Sigmoid colon (tissue), 7 donors: ENCODE measurements around the gene COL3A1. TPM values are rescaled to one million over a fixed set of nuclear protein-coding genes. Genes with fewer than 3 reads are reported as not detected.

ENCODE experiments used
- DNase-seq: peaks from one replicate; pipeline ENCODE4 v3.0.0-alpha.2; 2019
- H3K27ac ChIP-seq, 4 donors: fragments of 200-600 bp; sonication (generic); one replicate each; pipeline ENCODE4 v1.5.1; 2016 to 2019; ENCODE audit warnings: mild to moderate bottlenecking in 1 of 4
- H3K27me3 ChIP-seq, 3 donors: fragments of 200-600 bp; sonication (generic); one replicate each; pipeline ENCODE4 v1.5.1; 2019; ENCODE audit warnings: mild to moderate bottlenecking in 1 of 3
- H3K36me3 ChIP-seq, 4 donors: fragments of 200-600 bp; sonication (generic); one replicate each; pipeline ENCODE4 v1.5.1; 2016 to 2019
- H3K4me1 ChIP-seq, 4 donors: fragments of 200-600 bp; sonication (generic); one replicate each; pipeline ENCODE4 v1.5.1; 2017 to 2019
- H3K4me3 ChIP-seq, 4 donors: fragments of 200-600 bp; sonication (generic); one replicate each; pipeline ENCODE4 v1.5.1; 2017 to 2019; ENCODE audit warnings: mild to moderate bottlenecking in 2 of 4, moderate library complexity in 1 of 4
- H3K9me3 ChIP-seq, 4 donors: fragments of 200-600 bp in 3 of 4; sonication (generic) in 3 of 4; one replicate each; pipeline versions ENCODE4 v1.5.1 to v1.6.1; 2013 to 2019
- CTCF ChIP-seq, 4 experiments: fragments of 450-650 bp in 3 of 4; fragments of 200-600 bp in 1 of 4; IDR thresholded peaks; one replicate each; pipeline ENCODE4 v1.5.1; 2016 to 2019; ENCODE audit warnings: antibody characterized with exemption in 4 of 4, mild to moderate bottlenecking in 3 of 4, moderate library complexity in 2 of 4
- EP300 ChIP-seq, 4 donors: sonication (generic); formaldehyde crosslinking; IDR thresholded peaks; one replicate each; pipeline ENCODE4 v1.6.1; 2017; ENCODE audit warnings: antibody characterized with exemption in 4 of 4
- POLR2A ChIP-seq, 2 donors: fragments of 450-650 bp; IDR thresholded peaks; one replicate each; pipeline ENCODE4 v1.6.1; 2016; ENCODE audit warnings: antibody characterized with exemption in 2 of 2, mild to moderate bottlenecking in 2 of 2, moderate library complexity in 2 of 2
- POLR2AphosphoS5 ChIP-seq, 4 donors: sonication (generic); formaldehyde crosslinking; IDR thresholded peaks; one replicate each; pipeline ENCODE4 v1.6.1; 2017; ENCODE audit warnings: antibody characterized with exemption in 4 of 4
- WGBS, 2 donors: extraction: QIAGEN DNeasy Blood & Tissue Kit; methylation state at CpG; one replicate each; pipeline ENCODE4 v1.1.7; 2013; 5-methylcytosine and 5-hydroxymethylcytosine counted together
- intact Hi-C: fragments of 100-400 bp; cut with DNase I; formaldehyde crosslinking; loops from one replicate; pipeline ENCODE4 v1.15.1; 2023
- polyA plus RNA-seq, 3 donors: library from polyadenylated mRNA; stranded (reverse); fragments of 200-250 nt; gene quantifications; one replicate each; pipeline ENCODE4 v1.2.3, GENCODE V29; 2013
- small RNA-seq, 3 donors: library from RNA; depleted of rRNA; stranded (forward); fragments of <200 nt; gene quantifications; one replicate each; pipeline ENCODE3, GENCODE V24; 2016
- total RNA-seq, 4 donors: library from RNA; depleted of rRNA; stranded (reverse); fragments of >200 nt; gene quantifications; one replicate each; pipeline ENCODE4 v1.1.0, GENCODE V29; 2016
- donor health status: healthy with polysubstance abuse.
- donor health status: Bipolar disorder and iron deficiency.
- donor health status: healthy.

The COL3A1 gene
- total and polyA plus RNA-seq, 7 donors: 29.1 to 1,567 (median 294) TPM

GRCh38 chr2:189056200-189057106 lies 82.3 kb downstream of the COL3A1 start:
- 70 to 75% methylated on average over 4 of the region's 4 CpGs for WGBS, 2 donors
- TF ChIP-seq POLR2AphosphoS5 (IDR thresholded peaks at IDR 0.05) (no peak), EP300 (IDR thresholded peaks at IDR 0.05) (no peak), CTCF (IDR thresholded peaks at IDR 0.05) (no peak), POLR2A (IDR thresholded peaks at IDR 0.05) (no peak)
- Histone ChIP-seq H3K27ac (no peak overlapping the region), H3K27me3 (no peaks in the 10 kb centered on the region), H3K4me1 (peaks cover 0 to 20% (median 9%) of the 10 kb centered on the region in 4 donors), H3K9me3 (no peaks in the 10 kb centered on the region), H3K36me3 (peaks cover 19 to 98% (median 27%) of the 10 kb centered on the region in 4 donors), H3K4me3 (no peak overlapping the region)
- no peak for DNase-seq
- intact Hi-C loops: no loop called here

GRCh38 chr2:189057316-189057715 lies 83.1 kb downstream of the COL3A1 start:
- 90 to 91% methylated on average over 2 of the region's 2 CpGs for WGBS, 2 donors
- H3K36me3 ChIP-seq: peaks cover 19 to 98% (median 25%) of the 10 kb centered on the region in 4 donors
- H3K4me3 ChIP-seq: no peak overlapping the region
- H3K27me3 ChIP-seq: no peaks in the 10 kb centered on the region
- no peak for DNase-seq
- H3K4me1 ChIP-seq: peaks cover 0 to 20% (median 9%) of the 10 kb centered on the region in 4 donors
- no peaks in the 10 kb centered on the region for H3K9me3 ChIP-seq
- TF ChIP-seq POLR2AphosphoS5 (IDR thresholded peaks at IDR 0.05) (no peak), EP300 (IDR thresholded peaks at IDR 0.05) (no peak), POLR2A (IDR thresholded peaks at IDR 0.05) (no peak), CTCF (IDR thresholded peaks at IDR 0.05) (no peak)
- no peak overlapping the region for H3K27ac ChIP-seq
- intact Hi-C loops: no loop called here

- H3K9me3 ChIP-seq: no peaks in the 10 kb centered on the region
- no peak for DNase-seq
- H3K4me3 ChIP-seq: no peak overlapping the region
- 12 to 52% methylated on average over 1 of the region's 1 CpG for WGBS, 2 donors
- H3K27ac ChIP-seq: no peak overlapping the region
- TF ChIP-seq POLR2AphosphoS5 (IDR thresholded peaks at IDR 0.05): no peak
- no peak for TF ChIP-seq CTCF (IDR thresholded peaks at IDR 0.05)
- no peak for TF ChIP-seq POLR2A (IDR thresholded peaks at IDR 0.05)
- no peak for TF ChIP-seq EP300 (IDR thresholded peaks at IDR 0.05)
- H3K36me3 ChIP-seq: peaks cover 6 to 98% (median 27%) of the 10 kb centered on the region in 4 donors
- H3K4me1 ChIP-seq: peaks cover 0 to 20% (median 9%) of the 10 kb centered on the region in 4 donors
- intact Hi-C loops: no loop called here
- no peaks in the 10 kb centered on the region for H3K27me3 ChIP-seq
Observed at GRCh38 chr2:189060096-189060642, 86.0 kb downstream of the COL3A1 start.

Small RNAs within 50 kb of the gene (small RNA-seq; reads per million reads assigned to genes)
- 0.80 to 2.0 (median 1.2) reads per million in 3 donors for gene MIR1245A

Other genes starting within 250 kb of the COL3A1 start
- gene COL5A2, start 205.4 kb downstream of the COL3A1 start, total RNA-seq: 100 to 1,000 TPM in 1 of 4 donors, 10 to 100 TPM in 3; 60.9 to 164 (median 90.0) TPM
- 10 to 100 TPM in 1 of 3 donors, 1 to 10 TPM in 2; 3.6 to 31.0 (median 3.7) TPM for gene COL5A2, start 205.4 kb downstream of the COL3A1 start, polyA plus RNA-seq